KBM-7 (cell line): Measurements from ENCODE around the gene OR52E8.

ENCODE experiments used
- DNase-seq: peaks from one replicate; pipeline ENCODE4 v3.0.0-alpha.2; 2015
- in situ Hi-C: fragments of 300-500 bp; cut with MboI; formaldehyde crosslinking; loops from 2 replicates; pipeline ENCODE4 v1.14.3; 2020; ENCODE audit warnings: low sequenced_read_pairs, low pct_unique_long_range_greater_than_20kb, mixed read lengths

The OR52E8 gene

DNA sequence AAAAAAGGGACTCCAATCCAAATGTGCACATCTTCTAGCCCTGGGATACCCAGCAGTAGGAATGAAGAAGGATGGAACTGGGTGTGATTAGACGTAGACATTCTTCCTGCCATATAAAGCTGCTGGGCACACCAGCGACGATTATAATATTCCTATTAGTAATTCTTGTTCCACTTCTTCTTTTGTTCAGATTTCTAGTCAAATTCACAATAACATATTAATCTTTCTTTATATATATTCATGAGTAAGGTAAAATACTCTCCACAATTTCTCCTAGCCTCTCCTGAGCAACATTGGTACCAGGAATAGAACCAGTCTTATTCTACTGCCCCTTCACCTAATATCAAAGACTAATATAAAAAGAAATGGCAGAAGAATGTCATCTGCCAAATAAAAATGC, at the start of gene OR52E8:
TSS of gene OR52E8 (minus strand) at position 101 of the 400 bp plus-strand sequence. CDS start at position 101, 0 bp downstream.
- in situ Hi-C loops: no loop called here
- no peak for DNase-seq

DNA sequence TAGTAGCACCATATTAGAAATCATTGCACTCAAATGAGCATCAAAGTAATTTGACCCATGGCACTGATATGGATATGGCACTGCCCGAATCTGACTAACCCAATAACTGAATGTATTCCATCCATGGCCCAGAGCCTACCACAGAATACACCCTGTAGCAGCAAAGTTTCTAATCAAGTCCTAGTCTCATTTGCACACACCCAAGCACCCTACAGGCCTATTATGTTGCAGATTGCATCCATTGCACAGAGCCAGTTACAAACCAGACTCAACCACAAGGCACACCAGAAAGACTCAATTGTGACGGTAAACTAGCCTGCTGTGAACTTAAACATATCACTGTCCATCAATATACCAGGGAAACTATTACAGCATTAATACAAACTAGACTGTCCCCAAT, 42.0 kb upstream of the OR52E8 start:
- no peak for DNase-seq
- in situ Hi-C loops: no loop called here

DNA sequence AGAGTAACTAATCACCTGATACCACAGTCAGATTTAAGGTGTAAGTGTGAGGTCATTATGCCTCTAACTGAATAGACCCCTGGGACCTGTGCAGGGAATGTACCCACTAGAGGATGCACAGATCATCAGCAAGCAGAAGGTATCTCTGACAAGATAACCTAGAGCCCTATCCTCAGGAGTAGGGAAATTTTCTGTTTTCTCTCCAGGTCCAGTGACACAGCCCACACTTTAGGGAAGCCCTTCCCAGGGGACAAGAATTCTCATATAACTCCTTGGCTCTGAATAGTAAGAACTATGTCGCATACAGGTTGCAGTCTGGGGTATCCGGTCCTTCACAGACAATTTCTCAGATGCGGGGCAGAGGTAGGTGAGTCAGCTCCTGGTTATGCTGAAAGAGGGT, 35.4 kb upstream of the OR52E8 start, which contains the start of gene OR52E5:
TSS of gene OR52E5 (plus strand) at position 301 of the 400 bp plus-strand sequence. CDS start 7,569 bp downstream, outside the sequence.
- in situ Hi-C loops: no loop called here

DNA sequence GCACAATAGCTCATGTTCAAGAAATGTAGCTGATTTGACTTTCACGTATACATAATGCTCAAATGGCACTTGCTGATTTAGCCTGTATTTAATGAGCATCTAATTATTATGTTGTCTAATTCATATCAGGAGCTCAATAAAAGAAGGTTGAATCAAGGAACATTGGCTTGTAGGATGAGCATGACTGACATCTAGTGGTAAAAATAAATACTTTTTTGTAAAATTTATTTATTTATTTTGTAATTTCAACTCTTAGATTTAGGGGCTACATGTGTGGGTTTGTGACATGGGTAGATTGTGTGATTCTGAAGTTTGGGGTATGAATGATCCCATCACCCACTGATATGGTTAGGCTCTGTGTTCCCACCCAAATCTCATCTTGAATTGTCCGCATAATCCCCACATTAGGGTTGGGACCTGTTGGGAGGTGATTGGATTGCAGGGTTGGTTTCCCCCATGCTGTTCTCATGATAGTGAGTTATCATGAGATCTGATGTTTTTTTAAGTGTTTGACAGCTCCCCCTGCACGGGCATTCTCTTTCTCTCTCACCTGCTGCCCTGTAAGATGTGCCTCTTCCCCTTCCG, 33.8 kb upstream of the OR52E8 start:
- DNase-seq: peak; percentile 45
- in situ Hi-C loops: no loop called here

More for the DNA sequence above, 35.4 kb upstream of the OR52E8 start, which contains the start of gene OR52E5:
- DNase-seq: peak; percentile 0

DNA sequence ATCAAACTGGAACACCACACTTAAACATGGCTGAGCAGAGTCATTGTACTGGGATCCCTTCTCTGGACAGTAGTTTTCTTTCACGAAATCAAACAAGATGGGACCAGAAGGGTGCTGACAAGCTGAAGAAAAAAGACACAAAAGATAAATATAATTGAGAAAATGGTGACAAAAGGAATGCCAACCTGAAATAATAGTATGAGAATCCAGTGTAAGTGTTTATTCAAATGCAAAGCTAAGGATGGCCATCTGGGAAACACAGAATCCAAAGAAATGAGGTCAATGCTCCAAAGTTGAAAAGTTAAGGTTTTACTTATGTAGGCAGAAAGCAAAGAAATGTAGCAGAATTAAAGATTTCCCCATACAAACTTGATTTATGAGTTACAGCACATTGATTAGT, 30.2 kb upstream of the OR52E8 start:
- DNase-seq: no peak
- in situ Hi-C loops: no loop called here

DNA sequence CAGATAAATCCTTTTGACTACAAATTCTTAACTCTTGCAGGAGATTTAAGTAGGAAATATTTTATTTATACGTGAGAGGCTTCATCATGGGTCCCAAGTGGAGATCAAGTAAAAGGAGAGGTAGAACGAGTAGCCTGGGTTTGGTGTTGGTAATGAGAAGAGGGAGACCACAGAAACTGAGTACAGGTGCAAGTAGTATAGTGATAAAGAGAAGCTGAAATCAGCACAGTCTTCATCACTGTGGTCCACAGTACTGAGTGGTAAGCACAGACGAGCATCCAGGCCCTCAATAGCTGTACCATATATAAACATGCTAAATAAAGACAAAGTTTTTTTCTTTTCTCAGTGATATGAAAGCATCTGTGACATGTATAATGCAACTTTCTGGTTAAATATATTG, 29.7 kb upstream of the OR52E8 start:
- in situ Hi-C loops: no loop called here
- no peak for DNase-seq

DNA sequence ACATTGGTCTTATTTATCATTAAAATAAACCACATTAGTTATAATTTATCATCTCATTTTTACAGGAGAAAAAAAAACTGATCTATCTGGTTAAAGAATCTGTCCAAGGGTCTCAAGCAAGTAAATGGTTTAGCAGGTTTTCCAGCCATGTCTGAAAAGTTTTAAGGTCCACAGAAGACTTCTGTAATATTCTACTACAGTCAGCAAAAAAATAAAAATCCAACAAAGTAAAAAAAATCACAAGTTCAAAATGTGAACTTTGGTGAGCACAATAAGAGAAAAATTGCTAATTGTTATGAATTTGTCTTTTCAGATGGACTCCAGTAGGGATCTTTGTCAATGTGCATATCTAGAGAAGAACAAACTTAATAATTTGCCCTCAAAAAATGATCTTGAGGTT, 24.3 kb upstream of the OR52E8 start:
- in situ Hi-C loops: no loop called here
- no peak for DNase-seq

DNA sequence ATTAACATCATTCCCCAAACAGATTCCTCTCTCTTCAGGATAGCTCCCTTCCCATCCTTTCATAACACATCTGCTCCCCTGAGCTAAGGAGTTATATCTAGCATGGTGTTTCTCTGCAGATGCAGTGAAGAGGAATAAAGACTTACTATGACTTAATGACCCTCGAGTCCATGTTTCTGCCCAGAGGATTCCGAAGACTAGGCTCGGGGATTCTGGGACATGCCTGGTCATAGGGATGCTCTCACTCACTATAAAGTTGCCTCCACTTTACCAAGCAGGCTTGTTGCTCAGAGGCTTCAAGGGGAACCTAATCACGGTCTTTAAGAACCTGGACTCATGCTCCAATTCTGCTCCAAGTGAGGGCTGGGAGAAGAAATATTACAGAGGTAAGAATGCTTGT, 22.8 kb upstream of the OR52E8 start, which contains the start of gene OR52E4:
TSS of gene OR52E4 (plus strand) at position 301 of the 400 bp plus-strand sequence. CDS start 3,664 bp downstream, outside the sequence.
- no peak for DNase-seq
- in situ Hi-C loops: no loop called here

DNA sequence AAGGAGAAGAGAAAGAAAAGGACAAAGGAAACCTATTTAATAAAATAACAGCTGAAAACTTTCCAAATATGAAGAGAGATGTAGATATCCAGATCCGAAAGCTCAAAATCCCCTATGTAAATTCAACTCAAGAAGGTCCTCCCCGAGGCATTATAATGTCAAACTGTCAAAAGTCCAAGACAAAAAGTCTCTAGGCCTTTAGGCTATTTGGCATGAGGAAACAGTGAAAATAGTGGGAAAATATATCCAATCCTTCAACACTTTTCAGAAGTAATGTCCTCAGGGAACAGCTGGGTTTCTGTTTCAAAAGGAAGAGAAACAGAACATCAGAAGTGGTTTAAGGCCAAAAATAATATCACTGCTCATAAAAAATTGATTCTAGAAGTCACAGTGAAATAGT, 21.1 kb upstream of the OR52E8 start:
- in situ Hi-C loops: no loop called here
- no peak for DNase-seq

DNA sequence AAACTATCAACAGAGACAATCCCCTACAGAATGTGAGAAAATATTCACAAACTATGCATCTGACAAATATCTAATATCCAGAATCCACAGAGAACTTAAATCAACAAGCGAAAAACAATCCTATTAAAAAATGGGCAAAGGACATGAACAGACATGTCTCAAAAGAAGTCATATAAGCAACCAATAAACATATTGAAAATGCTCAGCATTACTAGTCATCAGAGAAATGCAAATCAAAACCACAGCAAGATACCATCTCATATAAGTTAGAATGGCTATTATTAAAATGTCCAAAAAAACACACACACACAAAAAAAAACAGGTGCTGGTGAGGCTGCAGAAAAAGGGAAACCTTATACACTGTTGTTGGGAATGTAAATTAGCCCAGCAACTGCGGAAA, 8.3 kb upstream of the OR52E8 start:
- in situ Hi-C loops: no loop called here
- DNase-seq: no peak

DNA sequence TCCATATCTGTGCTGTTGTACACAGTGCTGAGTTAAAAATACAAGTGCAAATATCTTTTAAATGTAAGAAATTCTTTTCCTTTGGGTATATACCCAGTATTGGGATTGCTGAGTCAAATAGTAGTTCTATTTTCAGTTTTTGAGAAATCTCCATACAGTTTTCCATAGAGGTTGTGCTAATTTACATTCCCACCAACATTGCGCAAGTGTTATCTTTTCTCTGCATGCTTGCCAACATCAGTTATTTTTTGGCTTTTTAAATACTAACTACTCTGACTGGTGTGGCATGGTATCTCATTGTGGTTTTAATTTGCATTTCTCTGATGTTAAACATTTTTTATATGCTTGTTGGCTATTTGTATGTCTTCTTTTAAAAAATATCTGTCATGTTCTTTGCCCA, 6.5 kb downstream of the OR52E8 start:
- no peak for DNase-seq
- in situ Hi-C loops: no loop called here

DNA sequence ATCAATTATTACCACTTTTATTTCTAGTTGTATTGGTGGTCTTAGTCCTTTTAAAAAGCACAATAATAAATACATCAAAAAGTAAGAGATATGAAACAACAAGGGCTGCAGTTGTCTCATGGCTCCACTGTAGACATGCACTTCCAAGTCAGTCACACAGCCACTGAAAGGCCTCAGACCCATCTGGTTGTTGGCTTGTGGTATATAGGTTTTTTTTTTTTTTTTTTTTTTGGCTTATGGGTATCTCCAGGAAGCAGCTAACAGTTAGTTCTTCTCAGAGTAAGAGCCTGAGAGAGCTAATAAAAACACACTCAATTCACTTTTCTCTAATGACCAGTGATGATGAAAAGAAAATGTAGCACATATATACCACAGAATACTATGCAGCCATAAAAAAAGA, 9.8 kb downstream of the OR52E8 start:
- in situ Hi-C loops: no loop called here
- DNase-seq: peak; percentile 9

DNA sequence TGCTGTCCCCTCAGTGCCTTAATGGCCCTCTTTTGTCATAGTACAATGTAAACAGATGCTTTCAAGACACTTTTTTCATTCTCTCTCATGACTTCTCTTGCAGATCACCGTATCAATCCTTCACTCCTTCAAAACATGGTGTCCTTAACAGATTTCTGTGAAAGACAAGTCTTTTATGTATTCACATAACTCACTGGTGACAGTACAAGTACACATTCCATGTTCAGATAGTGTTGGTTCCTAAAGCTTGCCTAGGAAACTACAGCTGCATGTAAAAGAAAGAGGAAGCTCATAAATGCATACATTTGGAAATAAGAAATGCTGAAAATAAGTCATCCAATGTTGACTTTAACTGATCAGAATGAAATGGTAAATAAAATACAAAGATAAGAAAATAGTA, 10.8 kb downstream of the OR52E8 start:
- in situ Hi-C loops: no loop called here
- peak; percentile 16 for DNase-seq

DNA sequence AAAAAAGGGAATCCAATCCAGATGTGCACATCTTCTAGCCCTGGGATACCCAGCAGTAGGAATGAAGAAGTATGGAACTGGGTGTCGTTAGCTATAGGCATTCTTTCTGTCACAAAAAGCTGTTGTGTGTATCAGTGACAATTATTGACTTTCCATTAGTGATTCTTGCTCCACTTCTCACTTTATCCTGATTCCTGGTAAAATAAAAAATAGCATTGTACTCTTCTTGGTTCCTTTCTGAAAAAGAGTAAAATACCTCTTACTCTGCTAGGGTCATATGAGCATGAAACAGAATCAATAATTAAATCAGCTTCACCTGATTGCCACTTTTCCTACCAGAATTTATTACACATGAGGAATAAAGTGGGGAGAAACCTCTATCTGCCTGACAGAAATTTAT, 15.7 kb downstream of the OR52E8 start, which contains the start of gene OR52E6:
TSS of gene OR52E6 (minus strand) at position 101 of the 400 bp plus-strand sequence. CDS start at position 101, 0 bp downstream.
- DNase-seq: no peak
- in situ Hi-C loops: no loop called here

DNA sequence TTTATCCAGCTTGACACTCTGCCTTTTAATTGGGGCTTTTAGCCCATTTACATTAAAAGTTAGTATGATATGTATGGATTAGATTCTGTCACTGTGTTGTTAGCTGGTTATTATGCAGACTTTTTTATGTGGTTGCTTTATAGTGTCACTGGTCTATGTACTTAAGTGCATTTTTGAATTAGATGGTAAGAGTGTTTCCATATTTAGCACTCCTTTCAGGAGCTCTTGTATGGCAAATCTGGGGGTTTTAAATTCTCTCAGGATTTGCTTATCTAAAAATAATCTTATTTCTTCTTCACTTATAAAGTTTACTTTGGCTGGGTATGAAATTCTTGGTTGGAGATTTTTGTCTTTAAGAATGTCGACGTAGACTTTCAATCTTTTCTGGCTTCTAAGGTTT, 19.8 kb downstream of the OR52E8 start:
- no peak for DNase-seq
- in situ Hi-C loops: no loop called here

DNA sequence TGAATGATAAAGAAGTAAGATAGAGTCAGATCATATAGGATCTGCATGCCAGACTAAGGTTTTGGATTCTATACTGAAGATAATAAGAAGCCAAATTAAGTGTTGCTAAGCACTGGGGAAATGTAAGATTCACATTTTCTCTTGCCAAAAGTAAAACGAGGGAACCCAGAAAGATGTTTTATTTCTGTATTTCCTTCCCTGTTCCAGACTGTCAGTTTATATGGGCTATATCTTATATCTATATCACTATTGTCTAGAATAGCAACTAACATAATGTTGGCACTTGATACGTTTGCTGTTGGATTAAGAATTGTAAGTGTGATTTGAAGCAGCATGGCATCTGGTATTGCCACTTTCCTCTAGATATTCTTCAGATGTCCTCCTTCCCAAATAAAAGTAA, 24.0 kb downstream of the OR52E8 start:
- in situ Hi-C loops: no loop called here
- DNase-seq: no peak

DNA sequence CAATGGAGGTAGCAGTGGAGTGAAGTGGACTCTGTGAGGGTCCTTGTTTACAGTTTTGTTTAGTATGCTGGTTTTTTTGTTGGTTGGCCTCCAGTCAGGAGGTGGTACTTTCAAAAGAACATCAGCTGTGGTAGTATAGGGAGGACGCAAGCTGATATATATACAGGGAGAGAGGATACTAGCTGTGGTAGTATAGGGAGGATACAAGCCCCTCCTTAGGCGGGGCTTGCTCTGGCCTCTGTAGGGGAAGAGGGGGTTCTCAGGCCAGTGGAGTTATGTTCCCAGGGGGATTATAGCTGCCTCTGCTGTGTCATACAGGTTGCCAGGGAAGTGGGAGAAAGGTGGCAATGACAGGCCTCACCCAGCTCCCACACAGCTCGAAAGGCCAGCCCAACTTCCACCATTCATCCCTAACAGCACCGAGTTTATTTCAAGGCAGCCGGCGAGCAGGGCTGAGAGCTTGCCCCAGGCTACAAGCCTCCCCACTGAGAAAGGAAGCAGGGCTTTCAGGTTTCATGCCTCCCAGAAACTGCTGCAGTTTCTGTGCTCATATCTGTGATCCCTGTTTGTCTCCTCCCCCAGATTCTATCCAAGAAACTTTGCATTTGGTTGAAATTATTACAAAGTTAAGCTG, 26.2 kb downstream of the OR52E8 start:
- in situ Hi-C loops: no loop called here
- no peak for DNase-seq

DNA sequence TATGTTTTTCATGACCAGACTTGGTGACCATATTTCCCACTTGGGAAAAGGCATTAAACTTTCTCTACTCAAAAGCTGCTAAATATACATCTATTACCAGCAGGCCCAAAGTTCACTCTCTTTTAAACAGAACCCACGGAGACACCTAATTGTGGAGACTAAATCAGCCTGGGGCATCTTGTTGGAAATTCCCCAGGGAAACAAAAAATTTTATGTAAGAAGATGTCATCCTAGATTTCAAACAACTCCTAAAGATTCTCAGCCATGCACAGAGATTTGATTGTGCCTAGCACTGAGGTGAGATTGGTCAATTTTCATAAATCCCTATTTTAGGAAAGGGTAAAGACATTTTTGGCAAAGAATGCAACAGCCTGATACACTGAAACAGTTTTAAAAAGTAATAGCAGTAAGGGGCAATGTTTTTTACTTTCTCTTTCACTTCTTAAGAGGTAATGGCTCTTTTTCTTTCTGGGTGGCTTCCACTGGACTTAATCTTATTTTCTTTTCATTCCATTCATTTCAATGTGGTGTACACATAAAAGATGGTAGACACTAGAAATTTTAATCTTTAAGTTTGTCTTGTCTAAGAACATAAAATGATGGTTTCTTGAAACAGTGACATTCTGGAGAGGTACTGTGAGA, 39.1 kb downstream of the OR52E8 start:
- in situ Hi-C loops: no loop called here
- DNase-seq: peak; percentile 12

DNA sequence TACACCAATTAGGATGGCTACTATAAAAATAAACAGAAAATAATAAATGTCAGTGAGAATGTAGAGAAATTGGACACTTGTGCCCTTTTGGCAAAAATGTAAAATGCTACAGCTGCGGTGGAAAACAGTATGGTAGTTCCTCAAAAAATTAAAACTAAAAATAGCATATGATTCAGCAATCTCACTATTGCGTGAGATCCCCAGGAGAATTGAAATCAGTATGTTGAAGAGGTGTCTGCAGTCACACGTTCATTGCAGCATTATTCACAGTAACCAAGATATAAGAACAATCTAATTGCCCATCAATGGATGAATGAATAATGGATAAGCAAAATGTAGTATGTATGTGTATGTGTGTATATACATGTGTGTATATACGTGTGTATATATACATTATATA, 42.0 kb downstream of the OR52E8 start:
- in situ Hi-C loops: no loop called here
- peak; percentile 84 for DNase-seq
